Measurements from ENCODE around the gene SAMD3.
"Not testable (repeated sequence)": the region's sequence is repeated elsewhere in the genome, so short reads cannot be mapped to it uniquely, and the experiment has no call there.

SAMD3 gene

GRCh38 chr6:130129762-130130246 lies 92.9 kb downstream of the SAMD3 start:
- DNase-seq (ENCODE audit: low read depth): no peak

DNA sequence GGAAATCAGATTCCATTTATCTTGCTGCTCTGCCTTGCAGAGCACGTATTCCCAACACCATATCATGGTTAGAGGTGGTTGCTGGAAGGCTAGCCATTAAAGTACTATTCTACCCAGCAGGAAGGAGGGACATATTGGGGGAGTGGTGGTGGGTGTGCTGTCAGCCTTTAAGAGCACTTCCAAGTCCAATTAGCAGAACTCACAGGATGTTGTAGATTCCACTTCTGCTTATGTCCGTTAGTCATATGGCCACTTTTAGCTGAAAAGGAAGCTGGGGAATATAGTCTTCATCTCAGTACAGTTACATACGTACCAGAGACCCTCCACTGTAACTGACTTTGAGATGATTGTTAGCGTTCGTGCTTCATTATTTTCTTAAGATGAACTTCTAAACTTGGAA lies 94.4 kb downstream of the SAMD3 start:
- DNase-seq (ENCODE audit: low read depth): no peak

DNA sequence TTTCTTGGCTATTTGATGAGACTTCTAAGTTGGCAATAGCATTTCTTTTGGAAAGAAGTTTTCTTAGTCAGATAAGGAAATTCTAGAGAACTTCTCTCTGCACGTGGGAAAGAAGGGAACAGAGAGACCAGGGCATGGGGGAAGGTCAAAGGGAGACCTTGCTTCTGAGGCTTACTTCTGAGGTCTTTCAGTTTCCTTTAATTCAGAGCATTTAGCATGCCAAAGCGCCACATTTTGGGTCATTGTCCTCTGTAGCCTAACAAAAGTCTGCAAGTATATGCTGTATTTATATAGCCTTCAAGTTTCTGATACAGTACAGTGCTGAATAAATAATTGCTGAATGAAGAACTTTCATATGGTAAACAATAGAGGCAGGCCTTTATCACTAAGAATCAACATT lies 95.6 kb downstream of the SAMD3 start:
- DNase-seq (ENCODE audit: low read depth): no peak

DNA sequence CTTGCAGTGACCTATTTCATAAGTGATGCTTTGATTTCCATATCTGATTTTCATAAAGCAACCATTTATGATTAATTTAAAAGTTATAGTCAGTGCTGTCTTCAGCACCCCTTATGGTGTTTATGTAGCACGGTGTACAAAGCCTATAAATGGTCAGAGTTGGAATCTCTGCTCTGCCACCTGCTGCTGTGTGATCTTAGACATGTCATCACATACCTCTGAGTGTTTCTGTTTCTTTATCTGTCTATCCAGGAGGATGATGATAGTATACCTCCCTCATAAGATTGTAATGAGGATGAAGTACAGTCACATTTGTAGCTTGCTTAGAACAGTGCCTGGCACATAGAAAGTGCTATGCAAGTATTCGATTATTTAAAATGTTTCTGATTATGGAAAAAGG lies 100.5 kb downstream of the SAMD3 start:
- no peak for DNase-seq (ENCODE audit: low read depth)

DNA sequence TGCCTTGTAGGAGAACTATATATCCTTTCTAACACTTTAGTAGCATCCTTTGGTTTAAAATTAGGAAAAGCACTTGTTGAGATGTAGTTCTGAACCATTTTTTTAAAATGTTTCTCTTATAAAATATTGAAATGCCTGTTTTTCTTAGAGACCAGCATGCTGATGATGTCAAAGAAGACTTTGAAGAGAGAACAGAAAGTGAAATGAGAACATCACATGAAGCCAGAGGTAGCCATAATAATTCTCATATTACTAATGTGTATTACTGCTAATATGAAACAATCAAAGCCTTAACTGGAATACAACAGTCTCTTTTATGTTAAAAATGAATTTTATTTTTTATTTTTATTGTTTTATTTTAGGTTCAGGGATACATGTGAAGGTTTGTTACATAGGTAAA lies 102.0 kb downstream of the SAMD3 start:
- no peak for DNase-seq (ENCODE audit: low read depth)

GRCh38 chr6:130119211-130119610 lies 103.5 kb downstream of the SAMD3 start:
- DNase-seq (ENCODE audit: low read depth): no peak

DNA sequence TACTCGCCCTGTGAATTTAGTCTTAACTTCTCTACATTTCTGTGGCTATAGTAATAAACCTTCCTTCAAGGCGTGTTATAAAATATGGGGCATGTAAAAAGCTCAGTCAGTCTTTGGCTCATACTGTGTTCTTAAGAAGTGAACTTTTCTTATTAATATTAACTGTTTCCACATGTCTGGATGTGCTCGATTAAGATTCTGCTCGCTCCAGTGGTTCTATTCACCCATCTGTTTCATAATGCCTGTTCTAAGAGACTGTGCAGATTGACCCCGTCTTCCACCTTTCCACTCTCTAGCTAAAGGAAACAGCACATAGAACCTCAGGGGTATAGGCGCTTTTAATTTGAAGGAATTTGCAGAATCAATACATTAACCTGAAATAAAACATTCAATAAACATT lies 104.5 kb downstream of the SAMD3 start:
- no peak for DNase-seq (ENCODE audit: low read depth)

- not testable (repeated sequence) for DNase-seq (ENCODE audit: low read depth)
Observed at GRCh38 chr6:130117187-130117701, 105.5 kb downstream of the SAMD3 start.

DNA sequence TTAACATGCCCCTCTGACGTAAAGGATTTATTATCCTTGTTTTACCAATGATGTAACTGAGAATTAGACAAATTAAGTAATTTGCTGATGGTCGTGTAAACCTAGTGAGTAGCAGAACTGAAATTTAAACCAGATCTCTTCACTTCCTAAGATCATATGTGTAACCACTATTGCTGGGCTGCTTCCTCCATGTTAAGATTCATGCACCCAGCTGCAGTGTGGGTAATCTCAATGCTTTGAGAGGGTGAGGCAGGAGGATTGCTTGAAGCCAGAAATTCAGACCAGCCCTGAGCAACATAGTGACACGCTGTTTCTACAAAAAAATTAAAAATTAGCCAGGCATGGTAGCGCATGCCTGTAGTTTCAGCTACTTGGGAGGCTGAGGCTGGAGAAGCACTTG lies 106.5 kb downstream of the SAMD3 start:
- no peak for DNase-seq (ENCODE audit: low read depth)

- no peak for DNase-seq (ENCODE audit: low read depth)
Observed at GRCh38 chr6:130115036-130115435, 107.7 kb downstream of the SAMD3 start.

GRCh38 chr6:130113201-130113710 lies 109.5 kb downstream of the SAMD3 start:
- no peak for DNase-seq (ENCODE audit: low read depth)

GRCh38 chr6:130111031-130111430 lies 111.7 kb downstream of the SAMD3 start:
- DNase-seq (ENCODE audit: low read depth): no peak

GRCh38 chr6:130107710-130108109 lies 115.0 kb downstream of the SAMD3 start:
- DNase-seq (ENCODE audit: low read depth): no peak

DNA sequence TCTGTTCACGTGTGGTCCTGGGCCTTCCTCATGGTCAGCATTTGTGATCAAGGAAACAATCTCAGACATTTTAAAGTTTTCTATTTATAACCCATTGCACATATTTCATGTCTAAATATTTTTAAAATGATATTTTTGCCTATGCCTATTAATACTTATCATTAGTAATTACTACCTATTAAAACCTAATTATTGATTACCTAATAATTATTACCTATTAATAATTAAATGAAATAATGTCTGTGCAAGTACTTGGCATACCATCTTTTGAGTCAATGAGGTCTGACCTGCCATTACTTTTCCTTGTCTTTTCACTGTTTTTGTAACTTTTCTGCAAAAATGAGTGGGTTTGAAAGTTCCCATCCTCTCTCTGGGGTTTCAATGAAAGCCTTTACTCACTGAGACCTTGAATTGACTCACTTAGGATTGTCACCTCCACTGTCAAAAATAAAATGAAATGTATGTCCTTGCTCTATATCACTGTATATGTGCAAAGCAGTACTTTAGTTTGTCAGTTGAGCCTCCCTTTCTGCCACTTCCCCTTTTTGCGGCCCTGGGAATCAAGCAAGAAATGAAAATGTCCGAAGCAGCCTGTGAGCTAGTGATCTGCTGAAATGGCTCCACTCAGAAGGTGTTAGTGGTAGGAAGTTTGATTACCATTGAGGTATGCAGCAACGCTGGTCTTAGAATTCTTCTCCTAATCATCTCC lies 116.6 kb downstream of the SAMD3 start:
- DNase-seq (ENCODE audit: low read depth): no peak

GRCh38 chr6:130099119-130099518 lies 123.6 kb downstream of the SAMD3 start:
- DNase-seq (ENCODE audit: low read depth): no peak

GRCh38 chr6:130098317-130098716 lies 124.4 kb downstream of the SAMD3 start:
- DNase-seq (ENCODE audit: low read depth): no peak
